ENCODE results near the gene SPRR2G. TPM values are rescaled to one million over a fixed set of nuclear protein-coding genes. Genes with fewer than 3 reads are reported as not detected.
"Not testable (repeated sequence)": the region's sequence is repeated elsewhere in the genome, so short reads cannot be mapped to it uniquely, and the experiment has no call there.

Gene SPRR2G
- total RNA-seq = not detected

DNA sequence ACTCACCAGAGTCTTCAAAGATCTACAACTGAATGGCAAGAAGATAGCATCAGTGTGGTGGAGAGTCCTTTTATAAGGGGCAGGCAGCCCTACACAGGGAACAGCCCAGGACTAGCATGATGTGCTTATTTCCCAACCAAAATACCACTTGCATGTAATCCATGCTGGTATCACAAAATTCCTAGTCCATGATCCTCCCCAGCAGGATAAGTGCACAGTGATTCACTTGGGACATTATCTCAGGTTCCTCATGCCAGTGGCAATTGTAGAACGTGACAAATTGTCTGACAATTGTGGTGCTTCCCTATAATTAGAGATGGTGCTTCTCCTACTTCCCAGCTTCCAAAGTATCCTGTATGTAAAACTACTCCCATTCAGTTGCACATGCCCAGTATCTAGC is at the start of gene SPRR2G:
SPRR2G (minus strand) TSS at position 45 of the 400 bp plus-strand sequence. CDS start 780 bp downstream, outside the sequence.
- DNase-seq = no peak
- no peaks in the 10 kb centered on the region for H3K36me3 Mint-ChIP-seq
- ChIA-PET CTCF (no interaction called here), POLR2A (no interaction called here)
- H3K4me1 Mint-ChIP-seq (ENCODE audit: low read depth) = no peaks in the 10 kb centered on the region
- H3K4me3 Mint-ChIP-seq = no peak within 1 kb of the TSS
- H3K9me3 Mint-ChIP-seq = no peaks in the 10 kb centered on the region
- intact Hi-C loops (cut with micrococcal nuclease) = no loop called here
- H3K27me3 Mint-ChIP-seq = peaks cover 26% of the 10 kb centered on the region
- no peak within 1 kb of the TSS for H3K27ac Mint-ChIP-seq

DNA sequence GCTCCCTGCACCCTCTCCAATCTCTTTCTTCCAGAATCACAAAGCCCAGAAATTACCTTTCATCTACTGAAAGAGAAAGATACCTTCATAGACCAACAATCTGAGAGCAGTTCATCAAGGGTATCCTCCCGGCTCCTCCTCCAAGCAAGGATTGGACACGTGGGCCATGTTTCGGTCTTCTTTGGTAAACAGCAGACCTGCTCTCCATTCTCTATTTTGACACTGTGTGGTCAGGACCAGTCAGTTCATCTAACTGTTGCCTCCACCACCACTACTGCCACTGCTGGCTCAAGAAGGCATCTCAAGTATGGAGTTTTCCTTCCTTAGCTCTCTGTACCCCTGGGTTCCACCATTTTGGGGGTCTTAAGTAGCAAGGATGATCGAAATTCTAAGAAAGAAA is 44.5 kb upstream of the SPRR2G start:
- intact Hi-C loops (cut with micrococcal nuclease) = no loop called here
- Mint-ChIP-seq H3K4me3 (no peak overlapping the region), H3K36me3 (no peaks in the 10 kb centered on the region), H3K4me1 (ENCODE audit: low read depth) (no peaks in the 10 kb centered on the region), H3K27ac (no peak overlapping the region), H3K9me3 (no peaks in the 10 kb centered on the region), H3K27me3 (peaks cover 30% of the 10 kb centered on the region)
- CTCF ChIA-PET = no interaction called here
- no peak for DNase-seq
- POLR2A ChIA-PET = no interaction called here

DNA sequence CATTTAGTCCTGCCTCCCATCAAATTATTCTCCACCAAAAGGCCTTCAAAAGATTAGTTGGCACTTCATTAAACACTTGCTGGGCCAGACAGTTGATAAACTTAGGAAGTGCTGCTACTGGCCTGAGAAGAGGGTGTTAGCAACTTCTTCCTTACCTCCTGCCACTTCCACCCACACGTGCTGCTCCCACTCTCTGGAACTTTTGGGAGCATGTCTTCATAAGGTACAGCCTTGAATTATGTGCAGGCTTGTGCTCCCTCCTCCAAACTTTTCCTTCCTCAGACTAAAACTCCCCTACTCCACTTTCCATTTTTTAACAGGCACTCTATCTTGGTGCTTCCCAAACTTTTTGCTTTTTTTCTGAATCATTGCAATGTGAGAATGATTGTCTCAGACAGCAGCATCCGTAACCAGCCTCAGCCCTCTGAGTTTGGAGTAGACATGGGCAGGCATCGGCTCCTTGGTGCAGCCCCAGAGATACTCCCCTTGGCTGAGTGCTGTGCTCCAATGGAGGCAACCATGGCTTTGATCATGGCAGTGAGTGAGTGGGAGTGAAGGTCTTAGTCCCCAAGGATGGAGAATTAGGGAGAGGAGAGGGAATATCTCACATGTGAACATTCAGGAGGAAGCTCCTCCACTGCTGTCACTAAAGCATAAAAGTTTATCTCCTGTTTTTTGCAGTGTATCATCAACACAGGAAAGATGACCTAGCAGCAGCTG is 43.8 kb upstream of the SPRR2G start:
- Mint-ChIP-seq H3K27me3 (peaks cover 36% of the 10 kb centered on the region), H3K4me1 (ENCODE audit: low read depth) (no peaks in the 10 kb centered on the region), H3K36me3 (no peaks in the 10 kb centered on the region), H3K27ac (no peak overlapping the region), H3K4me3 (no peak overlapping the region), H3K9me3 (no peaks in the 10 kb centered on the region)
- no peak for DNase-seq
- POLR2A ChIA-PET = no interaction called here
- CTCF ChIA-PET = no interaction called here
- intact Hi-C loops (cut with micrococcal nuclease) = no loop called here

DNA sequence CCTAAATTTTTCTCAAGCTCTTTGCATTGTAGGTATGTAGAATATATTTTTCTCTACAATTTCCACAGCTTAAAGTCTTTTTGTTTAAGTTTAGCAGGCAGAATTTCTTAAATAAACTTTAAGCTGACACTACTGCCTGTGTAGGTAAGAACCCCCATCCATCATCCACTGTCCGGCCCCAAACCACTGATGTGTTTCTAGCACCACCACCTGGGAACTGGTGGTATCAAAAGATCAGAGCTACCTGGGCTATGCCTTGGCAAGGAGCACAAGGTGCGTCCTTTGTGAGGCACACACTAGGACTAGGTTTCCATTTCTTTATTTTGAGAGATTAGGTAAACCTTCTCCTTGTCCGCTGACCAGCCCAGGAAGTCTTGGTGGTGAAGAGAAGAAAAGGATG is 42.0 kb upstream of the SPRR2G start:
- POLR2A ChIA-PET = no interaction called here
- CTCF ChIA-PET = interaction anchor here (1.0 to 1.6 kb wide), 5 partner anchors 12 to 323 kb away, joined by 3 to 7 read pairs (median 4); partner anchors contain the start of gene SMCP
- Mint-ChIP-seq H3K27me3 (peaks cover 30% of the 10 kb centered on the region), H3K36me3 (no peaks in the 10 kb centered on the region), H3K4me3 (no peak overlapping the region), H3K27ac (no peak overlapping the region), H3K9me3 (no peaks in the 10 kb centered on the region), H3K4me1 (ENCODE audit: low read depth) (no peaks in the 10 kb centered on the region)
- DNase-seq = no peak
- intact Hi-C loops (cut with micrococcal nuclease) = no loop called here

DNA sequence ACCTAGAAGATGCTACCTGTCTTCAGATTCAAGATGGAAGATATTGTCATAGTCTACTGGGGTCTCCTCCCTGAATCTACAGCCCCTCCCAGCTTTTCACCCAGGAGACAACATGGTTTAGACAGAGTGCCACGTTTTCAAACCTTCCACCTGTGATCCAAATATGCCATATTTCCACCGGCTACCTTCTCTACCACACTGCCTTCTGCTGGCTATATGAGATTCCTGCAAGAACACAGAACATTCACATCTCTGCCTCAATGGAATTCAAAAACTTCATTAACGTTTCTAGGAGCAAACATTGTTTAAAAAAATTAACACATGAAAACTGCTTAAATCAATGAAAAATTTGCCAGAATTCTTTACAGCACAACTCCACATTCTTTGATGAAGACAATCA is 39.7 kb upstream of the SPRR2G start:
- Mint-ChIP-seq H3K9me3 (peaks cover 8% of the 10 kb centered on the region), H3K4me1 (ENCODE audit: low read depth) (no peaks in the 10 kb centered on the region), H3K36me3 (peaks cover 5% of the 10 kb centered on the region), H3K27me3 (peaks cover 34% of the 10 kb centered on the region), H3K27ac (no peak overlapping the region), H3K4me3 (no peak overlapping the region)
- DNase-seq = no peak
- intact Hi-C loops (cut with micrococcal nuclease) = no loop called here
- CTCF ChIA-PET = no interaction called here
- POLR2A ChIA-PET = no interaction called here

DNA sequence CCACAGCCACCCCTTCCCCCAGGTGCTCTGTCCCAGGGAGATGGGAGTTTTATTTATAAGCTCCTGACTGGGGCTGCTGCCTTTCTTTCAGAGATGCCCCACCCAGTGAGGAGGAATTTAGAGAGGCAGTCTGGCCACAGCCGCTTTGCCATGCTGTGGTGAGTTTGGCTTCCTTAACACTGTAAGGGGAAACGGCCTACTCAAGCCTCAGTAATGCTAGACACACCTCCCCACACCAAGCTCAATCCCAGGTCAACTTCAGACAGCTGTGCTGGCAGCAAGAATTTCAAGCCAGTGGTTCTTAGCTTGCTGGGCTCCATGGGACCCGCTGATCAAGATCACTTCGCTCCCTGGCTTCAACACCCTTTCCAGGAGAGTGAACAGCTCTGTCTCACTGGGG is 37.6 kb upstream of the SPRR2G start:
- POLR2A ChIA-PET; H3K36me3 Mint-ChIP-seq; H3K27ac Mint-ChIP-seq; DNase-seq; H3K4me3 Mint-ChIP-seq; CTCF ChIA-PET; H3K4me1 Mint-ChIP-seq (ENCODE audit: low read depth); intact Hi-C loops (cut with micrococcal nuclease): not testable (repeated sequence)
- peaks cover 11% of the 10 kb centered on the region for H3K9me3 Mint-ChIP-seq
- H3K27me3 Mint-ChIP-seq = peaks cover 35% of the 10 kb centered on the region

DNA sequence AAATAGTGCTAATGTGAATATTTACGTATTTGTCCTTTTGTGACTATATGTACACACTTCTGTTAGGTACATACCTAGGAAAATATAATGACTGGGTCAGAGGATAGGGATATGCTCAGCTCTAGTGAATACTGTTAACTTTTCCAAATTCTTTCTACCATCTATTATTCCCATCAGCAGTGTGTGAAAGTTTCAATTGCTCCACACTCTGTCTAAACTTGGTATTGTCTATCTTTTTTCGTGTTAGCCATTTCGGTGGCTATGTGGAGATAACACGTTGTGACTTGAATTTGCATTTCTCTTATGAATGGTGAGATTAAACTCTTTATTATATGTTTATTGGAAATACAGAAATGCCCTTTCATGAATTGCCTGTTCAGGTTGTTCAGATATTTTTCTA is 29.9 kb upstream of the SPRR2G start:
- H3K36me3 Mint-ChIP-seq = no peaks in the 10 kb centered on the region
- H3K4me1 Mint-ChIP-seq (ENCODE audit: low read depth) = no peaks in the 10 kb centered on the region
- ChIA-PET POLR2A (no interaction called here), CTCF (no interaction called here)
- H3K4me3 Mint-ChIP-seq = no peak overlapping the region
- no peak overlapping the region for H3K27ac Mint-ChIP-seq
- peaks cover 4% of the 10 kb centered on the region for H3K9me3 Mint-ChIP-seq
- peaks cover 19% of the 10 kb centered on the region for H3K27me3 Mint-ChIP-seq
- intact Hi-C loops (cut with micrococcal nuclease) = no loop called here
- DNase-seq = no peak

DNA sequence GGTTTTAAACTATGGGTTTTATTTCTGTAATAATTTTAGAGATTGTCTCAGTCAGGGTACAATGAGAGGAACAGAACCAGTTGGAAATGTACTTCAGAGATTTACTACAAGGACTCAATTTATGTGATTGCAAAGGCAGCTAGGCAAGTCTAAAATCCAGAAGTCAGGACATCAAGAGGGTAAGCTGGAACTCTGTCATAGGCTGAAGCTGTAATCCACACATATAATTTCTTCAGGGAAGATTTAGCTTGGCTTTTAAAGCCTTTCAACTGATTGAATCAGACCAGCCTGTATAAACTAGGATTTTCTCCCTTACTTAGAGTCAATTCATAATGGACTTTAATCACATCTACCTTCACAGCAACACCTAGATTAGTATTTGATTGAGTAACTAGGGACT is 28.2 kb upstream of the SPRR2G start:
- CTCF ChIA-PET = no interaction called here

DNA sequence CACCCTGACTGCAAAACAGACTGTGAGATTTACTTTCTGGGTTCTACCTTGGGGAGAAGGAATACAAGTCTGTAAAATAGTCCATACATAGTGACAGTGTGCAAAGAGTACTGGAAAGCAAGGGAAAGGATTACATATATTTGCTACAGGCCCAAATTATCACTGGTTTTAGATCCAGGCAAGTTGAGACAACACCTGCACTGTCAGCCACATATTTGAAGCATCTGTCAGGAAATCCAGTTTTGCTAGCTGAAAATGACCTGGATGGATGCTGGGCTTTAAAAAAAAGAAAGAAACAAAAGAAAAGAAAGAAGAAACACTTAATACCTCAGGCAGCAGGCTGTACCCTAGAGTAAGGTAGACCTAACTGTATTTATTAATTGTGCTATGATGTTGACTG is 23.9 kb upstream of the SPRR2G start:
- Mint-ChIP-seq H3K4me1 (ENCODE audit: low read depth) (no peaks in the 10 kb centered on the region), H3K36me3 (no peaks in the 10 kb centered on the region), H3K4me3 (no peak overlapping the region), H3K27me3 (peaks cover 17% of the 10 kb centered on the region), H3K9me3 (no peaks in the 10 kb centered on the region), H3K27ac (no peak overlapping the region)
- intact Hi-C loops (cut with micrococcal nuclease) = no loop called here
- POLR2A ChIA-PET = no interaction called here
- DNase-seq = no peak
- CTCF ChIA-PET = no interaction called here

More for the DNA sequence above, 28.2 kb upstream of the SPRR2G start:
- H3K4me1 Mint-ChIP-seq (ENCODE audit: low read depth) = no peaks in the 10 kb centered on the region
- intact Hi-C loops (cut with micrococcal nuclease) = no loop called here
- H3K27me3 Mint-ChIP-seq = peaks cover 12% of the 10 kb centered on the region
- no peaks in the 10 kb centered on the region for H3K36me3 Mint-ChIP-seq
- no peak for DNase-seq
- no peak overlapping the region for H3K27ac Mint-ChIP-seq
- POLR2A ChIA-PET = no interaction called here
- no peaks in the 10 kb centered on the region for H3K9me3 Mint-ChIP-seq
- H3K4me3 Mint-ChIP-seq = no peak overlapping the region

DNA sequence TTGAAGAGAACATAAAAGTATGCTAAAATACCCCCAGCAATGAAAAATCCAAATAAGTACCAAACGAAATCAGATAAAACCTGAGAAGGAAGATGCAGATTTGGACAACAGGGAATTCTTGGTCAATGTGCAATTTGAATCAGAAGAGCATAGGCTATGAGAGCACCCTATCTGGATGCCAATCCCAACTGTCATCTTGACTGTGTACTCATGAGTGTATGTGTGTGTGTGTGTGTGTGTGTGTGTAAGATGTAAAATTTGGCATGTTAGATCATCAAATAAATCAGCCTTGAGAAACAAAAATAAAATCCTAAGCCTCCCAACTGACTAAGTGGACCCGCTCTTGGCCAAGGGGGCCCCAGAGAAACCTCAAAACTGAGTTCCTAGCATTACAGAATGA is 18.0 kb upstream of the SPRR2G start:
- ChIA-PET CTCF (no interaction called here), POLR2A (no interaction called here)
- Mint-ChIP-seq H3K4me1 (ENCODE audit: low read depth) (no peaks in the 10 kb centered on the region), H3K4me3 (no peak overlapping the region), H3K9me3 (no peaks in the 10 kb centered on the region), H3K36me3 (no peaks in the 10 kb centered on the region), H3K27me3 (peaks cover 33% of the 10 kb centered on the region), H3K27ac (no peak overlapping the region)
- DNase-seq = no peak
- intact Hi-C loops (cut with micrococcal nuclease) = no loop called here

DNA sequence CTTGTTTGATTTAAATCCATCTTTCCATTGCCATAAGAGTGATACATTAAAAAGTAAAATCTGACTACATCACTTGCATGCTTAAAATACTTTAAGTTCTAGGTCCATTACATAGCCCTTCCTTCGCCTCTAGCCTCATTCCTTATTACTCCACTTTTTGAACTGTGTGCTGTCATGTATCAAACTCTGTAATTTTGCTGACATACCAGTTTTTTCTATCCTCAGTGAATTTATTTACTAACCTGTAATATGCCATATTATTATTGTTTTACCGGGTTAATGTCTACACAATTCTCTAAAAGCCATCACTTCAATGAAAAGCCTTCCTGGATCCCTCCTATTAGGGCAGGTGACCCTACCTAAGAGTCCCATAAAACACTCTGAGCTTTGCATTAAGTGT is 4.9 kb upstream of the SPRR2G start:
- Mint-ChIP-seq H3K27ac (no peak overlapping the region), H3K36me3 (peaks cover 1% of the 10 kb centered on the region), H3K4me1 (ENCODE audit: low read depth) (no peaks in the 10 kb centered on the region), H3K9me3 (peaks cover 20% of the 10 kb centered on the region), H3K4me3 (no peak overlapping the region), H3K27me3 (peaks cover 19% of the 10 kb centered on the region)
- ChIA-PET CTCF (no interaction called here), POLR2A (no interaction called here)
- intact Hi-C loops (cut with micrococcal nuclease) = no loop called here
- no peak for DNase-seq

DNA sequence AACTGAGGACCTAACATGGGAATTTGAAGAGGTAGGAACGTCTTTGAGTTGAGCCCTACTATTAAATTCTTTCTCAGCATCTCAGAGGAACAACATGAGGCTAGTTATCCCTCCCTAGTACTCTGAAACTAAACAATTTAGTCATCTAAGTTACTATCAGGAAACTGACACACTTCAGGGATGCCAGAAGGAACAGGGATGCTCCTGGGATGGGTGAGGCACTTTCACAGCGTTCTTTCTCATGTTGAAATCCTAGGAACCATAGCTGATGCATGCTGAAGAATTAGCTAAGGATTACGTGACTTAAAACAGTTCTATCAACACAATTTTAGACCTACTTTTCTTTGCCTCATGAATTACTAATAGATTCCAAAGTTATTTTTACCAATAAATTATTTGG is 1.8 kb upstream of the SPRR2G start:
- Mint-ChIP-seq H3K27ac (no peak overlapping the region), H3K4me3 (no peak overlapping the region), H3K9me3 (no peaks in the 10 kb centered on the region), H3K27me3 (peaks cover 27% of the 10 kb centered on the region), H3K36me3 (no peaks in the 10 kb centered on the region), H3K4me1 (ENCODE audit: low read depth) (no peaks in the 10 kb centered on the region)
- DNase-seq = no peak
- POLR2A ChIA-PET = no interaction called here
- intact Hi-C loops (cut with micrococcal nuclease) = no loop called here
- CTCF ChIA-PET = no interaction called here

DNA sequence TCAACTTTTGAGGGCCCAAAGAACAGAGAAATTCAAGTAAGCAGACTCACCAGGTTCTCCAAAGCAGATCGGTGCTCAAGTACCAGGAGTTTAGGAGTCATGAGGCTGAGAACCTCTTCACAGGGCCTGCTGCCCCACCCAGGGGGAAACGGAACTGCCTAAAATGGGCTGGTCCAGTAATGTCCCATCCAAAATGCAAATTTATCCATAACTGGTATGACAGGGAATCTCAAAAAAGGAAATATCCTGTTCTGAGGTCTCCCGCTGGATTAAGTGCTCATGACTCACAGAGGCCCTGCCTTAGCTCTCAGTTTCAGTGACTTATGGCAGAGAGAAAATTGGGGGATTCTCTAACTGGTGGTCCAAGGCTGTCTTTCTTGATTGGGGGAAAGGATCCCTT is 9.3 kb downstream of the SPRR2G start:
- H3K27ac Mint-ChIP-seq = no peak overlapping the region
- CTCF ChIA-PET = no interaction called here
- H3K36me3 Mint-ChIP-seq = no peaks in the 10 kb centered on the region
- no peak overlapping the region for H3K4me3 Mint-ChIP-seq
- POLR2A ChIA-PET = no interaction called here
- peaks cover 22% of the 10 kb centered on the region for H3K27me3 Mint-ChIP-seq
- intact Hi-C loops (cut with micrococcal nuclease) = no loop called here
- H3K9me3 Mint-ChIP-seq = no peaks in the 10 kb centered on the region
- DNase-seq = no peak
- no peaks in the 10 kb centered on the region for H3K4me1 Mint-ChIP-seq (ENCODE audit: low read depth)

Data from activated CD4-positive, alpha-beta memory T cell treated with anti-CD3 and anti-CD28 coated beads for 36 hours (primary cell).